Gastrocnemius medialis (tissue), 4 donors: Measurements from ENCODE around the gene ZNF239.

ENCODE experiments used
- POLR2A ChIP-seq, 2 donors: fragments of 450-650 bp; IDR thresholded peaks; one replicate each; pipeline ENCODE4 v1.6.1; 2017; ENCODE audit warnings: antibody characterized with exemption in 2 of 2, mild to moderate bottlenecking in 2 of 2, moderate library complexity in 2 of 2
- TF ChIP-seq, protein P1 (sequence below), 5 experiments: fragments of 450-650 bp in 3 of 5; fragments of 200-600 bp in 2 of 5; sonication (generic) in 2 of 5; IDR thresholded peaks in 4 of 5; conservative IDR thresholded peaks in 1 of 5; 1 replicate in 4 of 5; 2 replicates in 1 of 5; pipeline ENCODE4 v1.5.1; 2016 to 2019; ENCODE audit warnings: antibody characterized with exemption in 5 of 5, mild to moderate bottlenecking in 3 of 5, moderate library complexity in 3 of 5

DNA sequence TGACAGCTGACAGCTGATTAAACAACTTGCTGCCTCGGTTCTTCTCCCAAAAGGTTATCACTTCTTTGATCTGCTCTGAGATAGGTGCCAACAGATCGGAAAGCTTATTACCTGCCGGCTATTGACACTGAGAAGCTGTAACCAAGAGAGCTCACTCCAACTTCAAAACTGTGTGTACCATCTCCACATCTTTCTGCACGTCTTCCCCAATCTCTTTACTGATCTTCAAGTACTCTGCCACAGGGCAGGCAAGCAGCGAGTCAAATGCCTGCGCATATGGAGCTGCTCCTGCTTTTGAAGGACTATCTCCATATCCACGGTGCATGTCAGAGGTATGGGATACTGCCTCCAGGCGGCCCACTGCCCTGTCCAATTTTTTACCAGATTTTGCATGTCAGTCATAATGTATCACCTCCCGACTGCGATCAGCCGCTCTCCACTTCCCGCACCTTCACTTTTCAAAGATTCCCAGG lies 31.5 kb upstream of the ZNF239 start:
- TF ChIP-seq, protein P1, sequence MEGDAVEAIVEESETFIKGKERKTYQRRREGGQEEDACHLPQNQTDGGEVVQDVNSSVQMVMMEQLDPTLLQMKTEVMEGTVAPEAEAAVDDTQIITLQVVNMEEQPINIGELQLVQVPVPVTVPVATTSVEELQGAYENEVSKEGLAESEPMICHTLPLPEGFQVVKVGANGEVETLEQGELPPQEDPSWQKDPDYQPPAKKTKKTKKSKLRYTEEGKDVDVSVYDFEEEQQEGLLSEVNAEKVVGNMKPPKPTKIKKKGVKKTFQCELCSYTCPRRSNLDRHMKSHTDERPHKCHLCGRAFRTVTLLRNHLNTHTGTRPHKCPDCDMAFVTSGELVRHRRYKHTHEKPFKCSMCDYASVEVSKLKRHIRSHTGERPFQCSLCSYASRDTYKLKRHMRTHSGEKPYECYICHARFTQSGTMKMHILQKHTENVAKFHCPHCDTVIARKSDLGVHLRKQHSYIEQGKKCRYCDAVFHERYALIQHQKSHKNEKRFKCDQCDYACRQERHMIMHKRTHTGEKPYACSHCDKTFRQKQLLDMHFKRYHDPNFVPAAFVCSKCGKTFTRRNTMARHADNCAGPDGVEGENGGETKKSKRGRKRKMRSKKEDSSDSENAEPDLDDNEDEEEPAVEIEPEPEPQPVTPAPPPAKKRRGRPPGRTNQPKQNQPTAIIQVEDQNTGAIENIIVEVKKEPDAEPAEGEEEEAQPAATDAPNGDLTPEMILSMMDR (IDR thresholded peaks at IDR 0.05 in 4 of 5, conservative IDR thresholded peaks at IDR 0.05 in 1 of 5): no peak
- no peak for TF ChIP-seq POLR2A (IDR thresholded peaks at IDR 0.05)
